ENCODE results near the gene TEX50. TPM values are rescaled to one million over a fixed set of nuclear protein-coding genes. Genes with fewer than 3 reads are reported as not detected.
"Not testable (repeated sequence)": the region's sequence is repeated elsewhere in the genome, so short reads cannot be mapped to it uniquely, and the experiment has no call there.

The TEX50 gene
- total RNA-seq = not detected

GRCh38 chr1:173635116-173635515 lies at the start of gene TEX50:
Gene TEX50, plus strand, starts transcription at chr1:173635338. Its CDS starts 184 bp downstream, at chr1:173635522.
- Histone ChIP-seq H3K27ac (no peak within 1 kb of the TSS), H3K4me3 (replicated peaks in 1 of 3) (no peak within 1 kb of the TSS), H3K4me1 (no peaks in the 10 kb centered on the region), H3K9me3 (no peaks in the 10 kb centered on the region), H3K36me3 (no peaks in the 10 kb centered on the region), H3K27me3 (no peaks in the 10 kb centered on the region)
- TF ChIP-seq CTCF (IDR thresholded peaks at IDR 0.05) (no peak), POLR2A (IDR thresholded peaks at IDR 0.05) (no peak)
- no peak for DNase-seq
- intact Hi-C loops (cut with DNase I) = no loop called here
- WGBS, 2 donors = 88 to 90% methylated on average over 1 of the region's 1 CpG

GRCh38 chr1:173590557-173590956 lies 44.6 kb upstream of the TEX50 start:
- DNase-seq = no peak
- intact Hi-C loops (cut with DNase I) = no loop called here
- no peaks in the 10 kb centered on the region for H3K4me1 ChIP-seq
- no peaks in the 10 kb centered on the region for H3K27me3 ChIP-seq
- 73 to 79% methylated on average over 1 of the region's 1 CpG for WGBS, 2 donors
- no peak overlapping the region for H3K27ac ChIP-seq
- TF ChIP-seq CTCF (IDR thresholded peaks at IDR 0.05) (no peak), POLR2A (IDR thresholded peaks at IDR 0.05) (no peak)
- no peaks in the 10 kb centered on the region for H3K9me3 ChIP-seq
- no peaks in the 10 kb centered on the region for H3K36me3 ChIP-seq
- H3K4me3 ChIP-seq (replicated peaks in 1 of 3) = no peak overlapping the region

GRCh38 chr1:173591138-173591537 lies 44.0 kb upstream of the TEX50 start:
- H3K27me3 ChIP-seq; H3K36me3 ChIP-seq; H3K9me3 ChIP-seq; H3K4me1 ChIP-seq; intact Hi-C loops (cut with DNase I); H3K27ac ChIP-seq; DNase-seq; H3K4me3 ChIP-seq (replicated peaks in 1 of 3): not testable (repeated sequence)
- 86 to 87% methylated on average over 5 of the region's 5 CpGs for WGBS, 2 donors

- Histone ChIP-seq H3K4me3 (replicated peaks in 1 of 3) (no peak overlapping the region), H3K27ac (no peak overlapping the region), H3K9me3 (no peaks in the 10 kb centered on the region), H3K36me3 (no peaks in the 10 kb centered on the region), H3K27me3 (no peaks in the 10 kb centered on the region), H3K4me1 (no peaks in the 10 kb centered on the region)
- no peak for DNase-seq
- 90 to 92% methylated on average over 3 of the region's 3 CpGs for WGBS, 2 donors
- no peak for TF ChIP-seq CTCF (IDR thresholded peaks at IDR 0.05)
- TF ChIP-seq POLR2A (IDR thresholded peaks at IDR 0.05) = no peak
- intact Hi-C loops (cut with DNase I) = no loop called here
Measured at GRCh38 chr1:173596097-173596825, 38.9 kb upstream of the TEX50 start.

GRCh38 chr1:173601588-173601987 lies 33.5 kb upstream of the TEX50 start:
- H3K4me3 ChIP-seq (replicated peaks in 1 of 3) = no peak overlapping the region
- no peaks in the 10 kb centered on the region for H3K27me3 ChIP-seq
- no peak for DNase-seq
- WGBS, 2 donors = 62 to 72% methylated on average over 2 of the region's 2 CpGs
- H3K36me3 ChIP-seq = no peaks in the 10 kb centered on the region
- H3K4me1 ChIP-seq = no peaks in the 10 kb centered on the region
- TF ChIP-seq POLR2A (IDR thresholded peaks at IDR 0.05) (no peak), CTCF (IDR thresholded peaks at IDR 0.05) (no peak)
- intact Hi-C loops (cut with DNase I) = no loop called here
- no peaks in the 10 kb centered on the region for H3K9me3 ChIP-seq
- no peak overlapping the region for H3K27ac ChIP-seq

All from thyroid gland (tissue), 4 donors.